Right cardiac atrium (tissue), 5 donors: Measurements from ENCODE around the gene CEP20. TPM values are rescaled to one million over a fixed set of nuclear protein-coding genes. Genes with fewer than 3 reads are reported as not detected.
A peak's percentile ranks its signal among the peaks of the same experiment; 100 is the strongest.

Experiments used
- ATAC-seq, 2 donors: fragments of 200-7000 bp; cut with Tn5 transposase; one replicate each; pipeline versions ENCODE4 v1.8.0 to v1.9.1; 2020; ENCODE audit warnings: moderate library complexity in 2 of 2, mild to moderate bottlenecking in 1 of 2
- DNase-seq, 3 donors: peaks; one replicate each; pipeline ENCODE4 v3.0.0-alpha.2; 2020
- H3K27ac ChIP-seq: one replicate; pipeline ENCODE4 v1.5.1; 2013; ENCODE audit warnings: mild to moderate bottlenecking, low read length, control low read depth, moderate library complexity
- H3K27me3 ChIP-seq: one replicate; pipeline ENCODE4 v1.6.1; 2013; ENCODE audit not compliant: control insufficient read depth, insufficient read depth
- H3K4me1 ChIP-seq: one replicate; pipeline ENCODE4 v1.6.1; 2013; ENCODE audit warnings: low read length; ENCODE audit not compliant: control insufficient read depth, insufficient read depth
- H3K4me3 ChIP-seq: one replicate; pipeline ENCODE4 v1.5.1; 2013; ENCODE audit warnings: low read length, control low read depth
- H3K9me3 ChIP-seq: one replicate; pipeline ENCODE4 v1.6.1; 2013; ENCODE audit warnings: low read length; ENCODE audit not compliant: control insufficient read depth
- WGBS: extraction: QIAGEN DNeasy Blood & Tissue Kit; methylation state at CpG from one replicate; pipeline ENCODE4 v1.1.7; 2013; 5-methylcytosine and 5-hydroxymethylcytosine counted together
- intact Hi-C, 4 donors: fragments of 100-400 bp; cut with DNase I; formaldehyde crosslinking; loops; one replicate each; pipeline versions ENCODE4 v1.11.0 to v1.14.0; 2022 to 2023
- polyA plus RNA-seq: library from polyadenylated mRNA; stranded (reverse); fragments of 200-250 nt; gene quantifications from one replicate; pipeline ENCODE4 v1.2.3, GENCODE V29; 2013
- total RNA-seq, 4 donors: library from RNA; stranded (reverse); fragmentation: NEBNext Ultra II Directional; extraction: Animal tissue kit (Norgen Biotek cat#: 25700); gene quantifications; one replicate each; pipeline ENCODE4 v1.2.1, GENCODE V29; 2021
- donor health status: healthy with polysubstance abuse.
- donor health status: DM: no; HTN: yes; CAD: no.
- donor health status: DM: no; HTN: no; CAD: no.
- donor health status: DM: no; HTN: yes; CAD: no; lungs with severe emphysema.
- donor health status: DM: yes; HTN: yes; CAD: no.

The CEP20 gene
- total and polyA plus RNA-seq, 5 donors = 21.5 to 37.8 (median 24.8) TPM

DNA sequence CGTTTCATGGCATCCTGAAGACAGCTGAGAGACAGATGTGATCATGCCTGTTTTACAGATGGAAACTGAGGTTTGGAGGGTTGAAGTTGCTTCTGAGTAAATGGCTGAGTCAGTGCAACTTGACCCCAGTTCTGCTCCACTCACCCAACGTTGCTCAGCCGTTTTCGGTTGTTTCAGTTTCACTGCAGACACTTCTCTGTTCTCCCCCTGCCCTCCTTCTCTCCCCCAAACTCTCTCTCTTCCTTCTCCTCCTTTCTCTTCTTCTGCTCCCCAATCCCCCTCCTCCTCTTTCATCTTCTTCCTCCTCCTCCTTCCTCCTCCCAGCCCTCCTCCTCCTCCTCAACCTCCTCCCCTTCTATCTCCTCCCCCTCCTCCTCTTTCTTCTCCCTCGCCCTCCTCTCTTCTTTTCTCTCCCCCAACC, 9.4 kb upstream of the CEP20 start:
- H3K27me3 ChIP-seq = no peaks in the 10 kb centered on the region
- intact Hi-C loops = no loop called here
- WGBS = 51% methylated on average over 5 of the region's 5 CpGs
- H3K4me3 ChIP-seq = no peak overlapping the region
- no peak overlapping the region for H3K27ac ChIP-seq
- H3K9me3 ChIP-seq = no peaks in the 10 kb centered on the region
- no peaks in the 10 kb centered on the region for H3K4me1 ChIP-seq
- DNase-seq (no peak), ATAC-seq (no peak)

GRCh38 chr16:15897121-15897780, 8.8 kb upstream of the CEP20 start:
- Histone ChIP-seq H3K27ac (no peak overlapping the region), H3K4me1 (no peaks in the 10 kb centered on the region), H3K9me3 (no peaks in the 10 kb centered on the region), H3K4me3 (no peak overlapping the region), H3K27me3 (no peaks in the 10 kb centered on the region)
- no peak for DNase-seq
- no peak for ATAC-seq
- WGBS = 89% methylated on average over 8 of the region's 8 CpGs
- intact Hi-C loops = no loop called here

DNA sequence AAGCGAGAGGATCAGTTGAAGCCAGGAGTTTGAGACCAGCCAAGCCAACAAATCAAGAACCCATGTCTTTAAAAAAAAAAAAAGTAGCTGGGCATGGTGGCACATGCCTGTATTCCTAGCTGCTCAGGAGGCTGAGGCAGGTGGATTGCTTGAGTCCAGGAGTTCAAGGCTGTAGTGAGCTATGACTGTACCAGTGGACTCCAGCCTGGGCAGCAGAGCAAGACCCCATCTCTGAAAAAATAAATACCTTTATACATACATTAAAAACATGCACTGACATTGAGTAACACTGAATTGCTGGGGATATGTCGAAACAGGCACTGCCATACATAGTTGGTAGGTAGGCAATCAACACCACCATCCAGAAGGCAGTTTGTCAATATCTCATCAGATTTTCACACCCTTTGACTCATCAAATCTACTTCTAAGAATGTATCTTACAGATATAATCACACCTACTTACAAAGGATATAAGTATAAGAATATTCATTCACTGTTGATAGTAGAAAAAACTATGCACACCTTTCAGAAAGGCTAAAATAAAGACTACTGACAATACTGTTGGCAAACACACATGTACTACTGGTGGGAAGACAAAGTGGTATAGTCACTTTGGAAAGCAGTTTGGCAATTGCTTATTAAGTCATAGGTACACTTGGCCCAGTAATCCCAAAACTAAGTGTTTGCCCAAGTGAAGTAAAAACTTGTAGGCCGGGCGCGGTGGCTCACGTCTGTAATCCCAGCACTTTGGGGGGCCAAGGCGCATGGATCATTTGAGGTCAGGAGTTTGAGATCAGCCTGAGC, 6.4 kb upstream of the CEP20 start:
- Histone ChIP-seq H3K9me3 (no peaks in the 10 kb centered on the region), H3K27ac (no peak overlapping the region), H3K27me3 (no peaks in the 10 kb centered on the region), H3K4me3 (no peak overlapping the region), H3K4me1 (no peaks in the 10 kb centered on the region)
- intact Hi-C loops = no loop called here
- no peak for DNase-seq
- WGBS = 93% methylated on average over 7 of the region's 7 CpGs
- ATAC-seq = no peak

GRCh38 chr16:15891508-15891907, 3.1 kb upstream of the CEP20 start:
- no peak for ATAC-seq
- WGBS = 95% methylated on average over 3 of the region's 3 CpGs
- Histone ChIP-seq H3K4me1 (peaks cover 6% of the 10 kb centered on the region), H3K9me3 (no peaks in the 10 kb centered on the region), H3K4me3 (no peak overlapping the region), H3K27ac (no peak overlapping the region), H3K27me3 (no peaks in the 10 kb centered on the region)
- no peak for DNase-seq
- intact Hi-C loops = no loop called here

GRCh38 chr16:15887283-15887682, 1.1 kb downstream of the CEP20 start:
- intact Hi-C loops = loop anchor here in 2 of 4 donors (10.0 kb wide), 2 partner anchors 128 to 138 kb away; no protein-coding TSS in a partner anchor
- WGBS = 92% methylated on average over 4 of the region's 4 CpGs
- Histone ChIP-seq H3K4me1 (peaks cover 8% of the 10 kb centered on the region), H3K9me3 (no peaks in the 10 kb centered on the region), H3K27me3 (no peaks in the 10 kb centered on the region), H3K27ac (no peak overlapping the region), H3K4me3 (peak overlapping the region; percentile 99)
- DNase-seq (no peak), ATAC-seq (no peak)

DNA sequence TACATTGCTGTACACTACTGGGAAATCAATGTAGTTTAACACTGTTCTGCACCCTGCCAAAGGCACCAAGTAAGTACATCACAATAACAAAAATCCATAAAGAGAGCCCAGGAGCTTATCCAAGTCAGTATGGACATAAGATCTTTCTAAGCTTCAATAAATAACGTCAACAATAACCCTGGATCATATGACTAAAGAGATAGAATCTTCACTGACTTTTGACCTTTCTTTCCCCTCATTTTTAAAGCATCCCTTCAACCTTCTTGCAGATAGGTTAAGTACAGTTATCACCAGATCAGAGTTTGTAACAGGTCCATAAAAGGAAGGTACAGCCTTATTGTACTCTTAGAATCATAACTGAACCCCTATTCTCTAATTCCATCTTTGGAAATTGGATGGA, 2.3 kb downstream of the CEP20 start:
- H3K4me3 ChIP-seq = no peak overlapping the region

DNA sequence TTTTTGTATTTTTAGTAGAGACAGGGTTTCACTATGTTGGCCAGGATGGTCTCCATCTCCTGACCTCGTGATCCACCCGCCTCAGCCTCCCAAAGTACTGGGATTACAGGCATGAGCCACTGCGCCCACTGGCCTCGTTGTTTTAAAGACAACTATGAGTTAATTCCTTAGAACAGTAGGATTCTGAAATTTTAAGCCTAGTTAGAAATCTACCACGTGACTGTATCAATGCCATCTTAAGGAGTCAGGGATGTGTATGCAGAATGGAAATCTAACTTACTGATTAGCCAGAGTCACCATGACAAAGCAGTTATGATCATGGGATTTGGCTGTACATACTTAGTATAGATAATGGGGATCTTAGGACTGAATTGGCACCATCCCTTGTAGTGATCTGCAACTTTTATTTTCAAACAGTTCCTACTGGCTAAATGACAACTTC, 2.8 kb downstream of the CEP20 start:
- Histone ChIP-seq H3K27ac (no peak overlapping the region), H3K4me1 (peaks cover 8% of the 10 kb centered on the region), H3K9me3 (no peaks in the 10 kb centered on the region), H3K4me3 (no peak overlapping the region), H3K27me3 (no peaks in the 10 kb centered on the region)
- intact Hi-C loops = loop anchor here in 2 of 4 donors (10.0 kb wide), 2 partner anchors 129 to 139 kb away; no protein-coding TSS in a partner anchor
- 91% methylated on average over 5 of the region's 5 CpGs for WGBS
- DNase-seq (no peak), ATAC-seq (no peak)

More for the DNA sequence above, 2.3 kb downstream of the CEP20 start:
- no peak for ATAC-seq
- DNase-seq = no peak
- Histone ChIP-seq H3K27ac (no peak overlapping the region), H3K9me3 (no peaks in the 10 kb centered on the region), H3K4me1 (peaks cover 8% of the 10 kb centered on the region), H3K27me3 (no peaks in the 10 kb centered on the region)
- intact Hi-C loops = loop anchor here in 2 of 4 donors (10.0 kb wide), 2 partner anchors 129 to 139 kb away; no protein-coding TSS in a partner anchor
- 66% methylated on average over 1 of the region's 1 CpG for WGBS

DNA sequence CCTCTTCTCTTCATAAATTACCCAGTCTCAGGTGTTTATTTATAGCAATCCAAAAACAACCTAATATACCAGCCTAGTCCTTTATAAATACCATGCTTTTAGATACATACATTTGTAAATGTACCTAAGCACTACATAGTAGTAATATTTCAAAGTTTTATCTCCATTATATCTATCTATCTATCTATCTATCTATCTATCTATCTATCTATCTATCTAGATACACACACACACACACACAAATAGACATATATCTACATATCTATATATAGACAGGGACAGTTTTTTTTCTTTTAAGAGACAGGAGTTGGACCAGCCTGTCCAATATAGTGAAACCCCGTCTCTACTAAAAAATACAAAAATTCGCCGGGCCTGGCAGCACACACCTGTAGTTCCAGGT, 5.8 kb downstream of the CEP20 start:
- no peaks in the 10 kb centered on the region for H3K27me3 ChIP-seq
- peaks cover 4% of the 10 kb centered on the region for H3K4me1 ChIP-seq
- WGBS = 97% methylated on average over 3 of the region's 3 CpGs
- intact Hi-C loops = loop anchor here in 2 of 4 donors (10.0 kb wide), 2 partner anchors 132 to 142 kb away; no protein-coding TSS in a partner anchor
- no peaks in the 10 kb centered on the region for H3K9me3 ChIP-seq
- ATAC-seq (no peak), DNase-seq (no peak)
- no peak overlapping the region for H3K27ac ChIP-seq
- H3K4me3 ChIP-seq = no peak overlapping the region

- intact Hi-C loops = loop anchor here in 2 of 4 donors (10.0 kb wide), 2 partner anchors 133 to 143 kb away; no protein-coding TSS in a partner anchor
- Histone ChIP-seq H3K27ac (no peak overlapping the region), H3K9me3 (no peaks in the 10 kb centered on the region), H3K4me3 (no peak overlapping the region), H3K27me3 (no peaks in the 10 kb centered on the region), H3K4me1 (peaks cover 2% of the 10 kb centered on the region)
- 93% methylated on average over 13 of the region's 13 CpGs for WGBS
- DNase-seq (no peak), ATAC-seq (no peak)
Measured at GRCh38 chr16:15881794-15882379, 6.5 kb downstream of the CEP20 start.

DNA sequence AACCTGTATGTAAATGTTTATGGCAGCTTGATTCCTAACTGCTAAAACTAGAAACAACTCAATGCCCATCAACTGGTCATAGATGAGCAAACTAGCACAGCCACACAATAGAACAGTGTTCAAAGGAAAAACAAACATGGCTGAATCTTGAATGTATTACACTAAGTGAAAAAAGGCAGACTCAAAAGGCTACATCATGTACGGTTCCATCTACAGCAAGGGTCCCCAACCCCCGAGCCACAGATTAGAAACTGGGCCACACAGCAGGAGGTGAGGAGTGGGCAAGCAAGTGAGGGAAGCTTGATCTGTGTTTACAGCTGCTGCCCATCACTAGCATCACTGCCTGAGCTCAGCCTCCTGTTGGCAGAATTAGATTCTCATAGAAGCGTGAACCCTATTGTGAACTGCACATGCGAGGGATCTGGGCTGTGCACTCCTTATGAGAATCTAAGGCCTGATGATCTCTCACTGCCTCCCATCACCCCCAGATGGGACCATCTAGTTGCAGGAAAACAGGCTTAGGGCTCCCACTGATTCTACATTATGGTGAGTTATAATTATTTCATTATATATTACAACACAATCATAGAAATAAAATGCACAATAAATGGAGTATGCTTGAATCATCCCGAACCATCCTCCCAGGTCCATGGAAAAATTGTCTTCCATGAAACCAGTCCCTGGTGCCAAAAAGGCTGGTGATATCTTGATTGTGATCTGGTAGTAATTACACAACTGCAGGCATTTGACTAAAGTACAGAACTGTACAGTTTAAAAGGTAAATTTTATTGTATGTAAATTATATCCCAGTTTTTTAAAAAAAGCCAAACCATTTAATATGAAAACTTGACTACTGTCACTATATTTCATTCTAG, 7.7 kb downstream of the CEP20 start:
- Histone ChIP-seq H3K27me3 (no peaks in the 10 kb centered on the region), H3K9me3 (no peaks in the 10 kb centered on the region), H3K4me1 (no peaks in the 10 kb centered on the region), H3K27ac (no peak overlapping the region), H3K4me3 (no peak overlapping the region)
- 87% methylated on average over 5 of the region's 5 CpGs for WGBS
- DNase-seq = no peak
- ATAC-seq = no peak
- intact Hi-C loops = loop anchor here in 2 of 4 donors (10.0 kb wide), 2 partner anchors 134 to 144 kb away; no protein-coding TSS in a partner anchor
